ENCODE data around the gene EPB42.

The EPB42 gene

DNA sequence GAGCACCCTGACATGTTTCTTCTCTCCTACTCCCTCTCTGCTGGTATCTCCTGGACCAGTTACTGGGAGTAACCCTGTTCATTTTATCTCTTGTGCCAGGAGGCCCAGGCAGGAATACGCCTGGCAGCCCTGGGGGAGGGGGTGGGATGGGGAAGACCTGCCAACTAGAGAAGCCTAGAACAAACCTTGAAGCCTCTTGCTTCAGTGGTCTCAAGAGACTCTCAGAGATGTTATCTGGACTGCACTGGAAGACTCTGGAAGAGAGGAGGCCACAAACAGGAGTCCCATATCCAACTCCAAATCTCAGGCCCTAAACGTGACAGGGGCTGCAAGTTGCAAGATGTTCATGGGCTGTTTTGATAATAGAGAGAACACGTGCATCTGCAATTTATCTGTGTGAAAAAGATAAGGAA, at the start of gene EPB42:
TSS of gene EPB42 (minus strand) at position 28 of the 413 bp plus-strand sequence. CDS start 193 bp downstream, outside the sequence.
- DNase-seq (ENCODE audit: low spot score): no peak

DNA sequence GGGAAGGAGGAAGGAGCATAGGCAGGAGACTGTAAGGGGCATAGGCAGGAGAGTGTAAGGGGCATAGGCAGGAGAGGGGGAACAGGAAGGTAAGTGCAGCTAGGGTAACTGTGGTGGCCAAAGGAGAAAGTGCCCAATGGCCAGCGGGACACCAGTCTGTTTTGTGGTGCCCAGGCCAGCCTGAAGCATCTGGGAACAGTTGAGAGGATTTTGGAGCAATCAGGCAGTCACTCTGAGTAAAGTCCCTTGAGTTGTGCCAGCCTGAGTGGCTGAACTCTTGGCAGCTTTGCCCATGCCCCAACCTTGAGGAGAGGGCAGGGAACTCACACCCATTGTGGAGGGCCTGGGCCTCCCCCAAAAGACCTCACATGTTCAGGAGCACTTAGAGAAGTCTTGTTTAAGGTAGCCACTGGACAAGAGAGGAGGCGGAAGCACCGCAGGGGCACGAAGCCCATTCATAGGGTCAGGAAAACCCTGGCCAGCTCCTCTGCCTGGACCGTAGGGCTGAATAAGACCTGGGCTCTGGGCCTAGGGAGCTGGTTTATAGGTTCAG, 49.4 kb upstream of the EPB42 start:
- peak; percentile 28 for DNase-seq (ENCODE audit: low spot score)

- DNase-seq (ENCODE audit: low spot score): no peak
These were observed 47.6 kb upstream of the EPB42 start for GRCh38 chr15:43268111-43269105.

GRCh38 chr15:43267439-43267838, 46.6 kb upstream of the EPB42 start:
- DNase-seq (ENCODE audit: low spot score): no peak

DNA sequence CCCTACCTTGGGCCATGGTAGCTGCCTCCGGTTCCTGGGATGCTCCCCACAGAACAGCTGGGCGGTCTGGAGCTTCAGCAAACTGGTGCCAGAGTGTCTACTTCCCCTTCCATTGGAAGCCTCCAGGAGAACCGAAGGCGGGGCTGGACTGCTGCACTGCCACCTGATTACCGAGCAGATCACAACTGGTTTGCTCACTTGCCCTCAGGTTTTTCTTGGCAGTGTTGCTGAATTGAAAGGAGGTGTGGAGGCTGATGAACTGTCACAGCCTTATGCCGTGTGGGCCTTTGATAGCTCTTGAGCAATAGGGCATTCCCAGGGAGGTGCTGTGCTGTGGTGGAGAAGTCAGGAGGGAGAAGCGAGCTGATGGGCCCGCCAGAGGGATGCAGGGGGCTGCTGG, 46.0 kb upstream of the EPB42 start, which contains the start of gene TGM5:
TSS of gene TGM5 (minus strand) at position 95 of the 400 bp plus-strand sequence. CDS start at position 16, 79 bp downstream.
- DNase-seq (ENCODE audit: low spot score): no peak

GRCh38 chr15:43266386-43266785, 45.6 kb upstream of the EPB42 start:
- DNase-seq (ENCODE audit: low spot score): no peak

DNA sequence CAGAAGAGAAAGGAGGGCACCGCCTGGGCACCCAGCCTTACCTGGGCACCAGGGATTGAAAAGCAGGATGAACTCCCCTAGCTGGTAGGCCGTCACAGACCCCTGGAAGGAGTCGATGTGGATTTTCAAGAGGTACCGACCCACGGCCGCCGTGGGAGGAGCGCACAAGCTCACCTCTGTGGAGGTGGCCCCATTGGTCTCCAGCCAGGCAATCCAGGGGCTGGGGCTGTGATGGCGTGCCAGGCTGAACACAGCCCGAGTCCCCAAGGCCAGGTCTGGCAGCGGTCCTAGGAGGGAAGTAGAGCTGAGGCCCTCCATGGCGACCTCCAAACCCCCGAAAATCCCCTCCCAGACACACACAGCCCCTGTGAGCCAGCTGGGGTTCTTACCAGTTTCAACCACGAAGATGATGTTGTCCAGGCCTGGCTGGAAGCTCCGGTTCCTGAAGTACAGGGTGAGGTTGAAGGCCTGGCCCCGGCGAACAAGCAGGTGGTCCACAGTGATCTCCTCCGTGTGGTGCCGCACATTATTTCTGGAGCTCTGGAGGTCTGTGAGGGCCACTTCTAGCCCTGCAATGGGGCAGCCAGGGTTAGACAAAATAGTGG, 39.3 kb upstream of the EPB42 start:
- no peak for DNase-seq (ENCODE audit: low spot score)

- DNase-seq (ENCODE audit: low spot score): no peak
These were observed 38.0 kb upstream of the EPB42 start for GRCh38 chr15:43258781-43259180.

DNA sequence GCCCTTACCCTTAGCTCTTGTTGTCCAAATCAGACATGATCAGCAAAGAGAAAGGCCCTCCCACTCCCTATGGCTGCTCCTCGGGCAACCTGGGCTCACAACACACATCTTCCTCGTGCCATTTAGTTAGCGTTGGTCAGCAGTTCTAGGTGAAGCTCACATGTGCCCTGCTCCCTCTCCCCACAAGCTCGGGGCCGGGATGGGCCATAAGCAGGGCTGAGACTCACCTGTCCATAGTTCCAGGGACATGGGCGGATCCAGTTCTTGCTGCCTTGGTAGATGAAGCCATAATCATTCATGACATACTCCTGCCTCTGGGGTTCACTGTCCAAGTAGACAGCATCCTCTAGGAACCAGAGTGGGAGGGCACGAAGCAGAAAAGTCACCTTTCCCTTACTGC, 35.5 kb upstream of the EPB42 start:
- no peak for DNase-seq (ENCODE audit: low spot score)

- no peak for DNase-seq (ENCODE audit: low spot score)
These were observed 34.6 kb upstream of the EPB42 start for GRCh38 chr15:43255376-43255775.

- no peak for DNase-seq (ENCODE audit: low spot score)
These were observed 32.9 kb upstream of the EPB42 start for GRCh38 chr15:43253431-43254403.

DNA sequence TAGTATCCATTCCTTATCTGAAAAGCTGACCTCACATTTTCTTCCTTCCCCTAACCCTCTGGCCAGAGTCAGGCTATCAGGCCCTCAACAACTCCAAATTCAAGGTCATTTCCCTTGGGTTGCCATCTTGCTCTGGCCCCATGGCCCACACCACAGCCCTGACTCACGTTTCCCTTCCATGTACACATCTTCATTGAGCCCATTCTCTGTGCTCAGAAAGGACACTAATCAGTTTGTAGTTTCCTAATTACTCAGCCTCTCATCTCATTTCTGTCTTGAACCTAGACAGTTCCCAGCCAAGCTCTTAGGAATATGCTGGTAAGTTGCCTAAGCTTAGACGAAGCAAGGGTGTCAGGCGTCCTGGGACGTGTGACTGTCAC, 31.0 kb upstream of the EPB42 start:
- no peak for DNase-seq (ENCODE audit: low spot score)

GRCh38 chr15:43251185-43251870, 30.5 kb upstream of the EPB42 start:
- DNase-seq (ENCODE audit: low spot score): no peak

DNA sequence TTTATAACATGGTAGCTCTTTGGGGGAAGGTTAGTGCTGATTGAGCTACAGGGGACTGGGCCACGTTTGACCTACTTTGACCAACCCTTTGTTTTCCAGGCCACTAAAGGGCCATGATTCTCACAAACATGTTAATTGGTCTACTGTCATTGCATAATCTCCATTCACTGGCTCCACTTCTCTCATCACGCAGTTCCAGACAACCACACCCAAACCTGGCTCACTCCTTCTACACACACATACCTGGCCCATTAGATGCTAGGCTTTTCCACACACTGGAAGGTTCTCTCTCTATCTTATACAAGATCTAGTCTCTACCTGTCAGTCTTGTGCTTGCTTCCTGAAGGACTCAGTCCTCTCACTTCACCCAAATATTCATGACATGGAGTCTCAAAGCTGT, 30.0 kb upstream of the EPB42 start:
- DNase-seq (ENCODE audit: low spot score): no peak

GRCh38 chr15:43249699-43250203, 28.9 kb upstream of the EPB42 start:
- DNase-seq (ENCODE audit: low spot score): no peak

DNA sequence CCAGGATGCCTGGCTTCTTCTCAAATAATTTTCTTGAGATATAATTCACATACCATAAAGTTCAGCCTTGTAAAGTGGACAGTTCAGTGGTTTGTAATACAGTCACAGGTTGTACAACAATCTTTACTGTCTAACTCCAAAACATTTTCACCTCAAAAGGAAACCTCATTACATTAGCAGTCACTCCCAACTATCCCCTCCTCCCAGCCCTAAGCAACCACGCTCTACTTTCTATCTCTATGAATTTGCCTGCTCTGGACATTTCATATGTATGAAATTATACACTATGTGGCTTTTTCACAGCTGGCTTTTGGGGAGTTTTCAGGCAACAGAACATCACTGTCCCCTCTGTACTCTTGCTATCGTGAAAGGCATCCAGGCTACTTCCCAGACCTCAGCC, 28.4 kb upstream of the EPB42 start:
- DNase-seq (ENCODE audit: low spot score): no peak

DNA sequence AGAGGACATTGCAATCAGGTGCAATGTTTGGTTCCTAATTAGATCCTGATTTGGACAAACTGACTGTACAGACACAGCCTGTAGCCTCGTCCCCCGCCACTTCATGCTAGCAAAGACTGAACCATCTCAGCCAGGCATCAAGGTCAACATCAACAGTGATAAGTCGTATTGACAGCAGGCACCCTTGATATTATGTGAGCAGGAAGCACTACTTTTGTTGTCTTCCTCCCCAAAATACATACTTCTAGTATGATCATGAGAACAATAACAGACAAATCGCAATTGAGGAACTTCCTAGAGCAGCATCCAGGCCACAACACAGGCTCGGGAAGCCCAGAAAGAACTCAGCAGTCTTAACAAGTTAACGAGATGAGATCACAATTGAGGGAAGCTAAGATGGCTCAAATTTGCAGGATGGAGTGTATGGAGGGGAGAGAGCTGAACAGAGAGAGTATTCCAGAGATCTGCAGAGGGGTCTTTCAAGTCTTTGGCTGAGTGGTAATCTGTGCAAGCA, 25.5 kb upstream of the EPB42 start:
- DNase-seq (ENCODE audit: low spot score): no peak

- DNase-seq (ENCODE audit: low spot score): no peak
These were observed 23.3 kb upstream of the EPB42 start for GRCh38 chr15:43244092-43244491.

DNA sequence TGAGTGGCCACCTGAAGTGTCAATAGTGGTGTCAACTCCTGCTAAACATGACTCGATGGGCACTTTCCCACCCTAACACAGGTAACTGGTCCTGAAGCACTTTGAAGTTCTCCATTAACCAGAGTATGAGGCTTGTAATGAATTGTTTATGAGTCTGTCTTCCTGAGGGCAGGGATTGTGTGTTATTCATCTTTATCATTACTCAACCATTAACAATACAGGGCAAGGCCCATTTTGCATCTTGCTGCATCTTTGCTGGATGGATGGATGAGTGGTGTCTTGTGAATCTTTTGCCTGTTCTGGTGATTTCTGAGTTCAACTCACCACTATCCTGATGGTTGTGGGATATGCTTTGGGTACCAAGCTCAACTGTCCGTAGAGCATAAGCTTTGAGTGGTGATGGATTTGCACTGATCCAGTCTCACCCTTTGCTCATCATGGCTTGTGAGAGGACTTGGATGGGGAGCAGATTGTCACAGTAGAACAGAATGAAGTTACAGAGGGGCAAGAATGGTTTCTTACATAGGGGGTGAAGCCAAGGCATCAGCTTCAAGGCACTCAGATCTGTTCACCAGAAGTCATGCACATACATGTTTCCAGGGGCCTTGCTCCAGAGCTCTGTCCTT, 22.3 kb upstream of the EPB42 start:
- DNase-seq (ENCODE audit: low spot score): no peak

- no peak for DNase-seq (ENCODE audit: low spot score)
These were observed 21.8 kb upstream of the EPB42 start for GRCh38 chr15:43242616-43243015.

All from Ammon's horn (tissue), 1 donor.